Thoracic aorta (tissue), 2 donors: ENCODE measurements around the gene SCAMP3. TPM values are rescaled to one million over a fixed set of nuclear protein-coding genes. Genes with fewer than 3 reads are reported as not detected.
"Not testable (repeated sequence)": the region's sequence is repeated elsewhere in the genome, so short reads cannot be mapped to it uniquely, and the experiment has no call there.

Experiments
- ATAC-seq: fragments of 150-250 bp; one replicate; pipeline ENCODE4 v1.8.0; 2017; ENCODE audit warnings: low read depth; ENCODE audit not compliant: insufficient number of reproducible peaks, low FRiP score
- DNase-seq: peaks from one replicate; pipeline ENCODE4 v3.0.0-alpha.2; 2020; ENCODE audit warnings: low spot score
- H3K27ac ChIP-seq, 2 donors: fragments of 200-600 bp; sonication (generic); 1 replicate in 1 of 2; 2 replicates in 1 of 2; pipeline ENCODE4 v1.5.1; 2016; ENCODE audit warnings: mild to moderate bottlenecking in 2 of 2, moderate library complexity in 2 of 2
- H3K27me3 ChIP-seq: fragments of 200-600 bp; sonication (generic); replicated peaks from 2 replicates; pipeline ENCODE4 v1.6.0; 2016; ENCODE audit warnings: mild to moderate bottlenecking; ENCODE audit not compliant: insufficient read depth
- H3K36me3 ChIP-seq: fragments of 200-600 bp; sonication (generic); one replicate; pipeline ENCODE4 v1.5.1; 2016
- H3K4me1 ChIP-seq, 2 donors: fragments of 200-600 bp; sonication (generic); 1 replicate in 1 of 2; 2 replicates in 1 of 2; pipeline versions ENCODE4 v1.5.1 to v1.6.0; 2016; ENCODE audit warnings: low read depth in 2 of 2, mild to moderate bottlenecking in 1 of 2; ENCODE audit not compliant: control insufficient read depth in 1 of 2
- H3K4me3 ChIP-seq: fragments of 200-600 bp; sonication (generic); 2 replicates; pipeline ENCODE4 v1.5.1; 2016; ENCODE audit warnings: mild to moderate bottlenecking
- H3K9me3 ChIP-seq: fragments of 200-600 bp; sonication (generic); 2 replicates; pipeline ENCODE4 v1.5.1; 2016
- CTCF ChIP-seq: fragments of 200-600 bp; sonication (generic); IDR thresholded peaks from one replicate; pipeline ENCODE4 v1.5.1; 2019; ENCODE audit warnings: antibody characterized with exemption
- total RNA-seq, 2 donors: library from RNA; depleted of rRNA; stranded (reverse); fragments of >200 nt; gene quantifications; one replicate each; pipeline versions ENCODE4 v1.1.0 to v1.2.3, GENCODE V29; 2016

Gene SCAMP3
- total RNA-seq, 2 donors from 2014 or later = 32.5 to 50.2 TPM

- Histone ChIP-seq H3K27ac (peak overlapping the region; percentile 71 to 77), H3K36me3 (no peaks in the 10 kb centered on the region), H3K4me3 (peak overlapping the region; percentile 74), H3K4me1 (peaks cover 40 to 53% of the 10 kb centered on the region in 2 donors), H3K9me3 (no peaks in the 10 kb centered on the region), H3K27me3 (no peaks in the 10 kb centered on the region)
- no peak for ATAC-seq
- TF ChIP-seq CTCF = no peak
- DNase-seq = no peak
These were observed 34.1 kb downstream of the SCAMP3 start for GRCh38 chr1:155228096-155228427.

DNA sequence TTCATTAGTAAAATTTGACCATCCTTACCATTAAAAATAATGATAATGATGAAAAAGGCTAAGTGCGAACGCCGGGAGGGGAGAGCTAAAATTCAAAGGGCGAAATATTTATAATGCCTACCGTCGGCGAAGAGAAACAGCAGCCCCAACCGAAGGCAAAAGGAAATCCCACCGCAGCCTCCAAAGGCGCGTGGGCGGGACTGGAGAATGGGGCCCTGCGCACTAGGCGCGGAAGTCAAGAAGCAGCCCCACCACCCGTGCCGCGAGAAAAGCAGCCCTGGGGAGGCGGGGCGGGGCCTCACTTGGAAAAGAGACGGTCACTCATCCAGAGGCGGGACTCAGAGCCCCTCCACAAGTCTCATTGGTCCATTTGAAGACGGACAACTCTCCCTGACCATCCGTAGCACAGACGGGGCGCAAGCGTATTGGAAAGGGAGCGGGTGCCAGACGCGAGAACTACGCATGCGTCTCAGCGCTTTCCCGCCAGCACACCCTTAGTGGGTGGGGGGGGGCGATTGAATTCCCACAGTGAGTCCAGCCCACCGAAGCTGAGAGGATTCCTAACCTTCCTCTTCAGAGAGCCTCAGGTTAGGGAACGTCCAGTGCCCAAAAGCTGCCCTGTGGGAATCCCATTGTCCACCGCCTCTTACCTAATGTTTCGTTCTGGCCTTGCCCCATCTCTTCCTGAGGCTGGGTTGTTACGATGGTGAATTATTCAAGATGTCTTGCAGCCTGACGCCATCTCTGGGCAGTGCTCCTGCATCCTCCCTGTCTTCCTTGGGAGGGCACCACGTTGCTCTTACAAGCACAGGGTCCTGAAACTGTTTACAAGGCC is 34.7 kb downstream of the SCAMP3 start:
- DNase-seq (peak; percentile 92), ATAC-seq (peak; percentile 92)
- Histone ChIP-seq H3K4me3 (peak overlapping the region; percentile 74), H3K9me3 (no peaks in the 10 kb centered on the region), H3K27ac (peak overlapping the region; percentile 74 to 77), H3K27me3 (no peaks in the 10 kb centered on the region), H3K4me1 (peaks cover 36 to 50% of the 10 kb centered on the region in 2 donors), H3K36me3 (no peaks in the 10 kb centered on the region)
- TF ChIP-seq CTCF = no peak

DNA sequence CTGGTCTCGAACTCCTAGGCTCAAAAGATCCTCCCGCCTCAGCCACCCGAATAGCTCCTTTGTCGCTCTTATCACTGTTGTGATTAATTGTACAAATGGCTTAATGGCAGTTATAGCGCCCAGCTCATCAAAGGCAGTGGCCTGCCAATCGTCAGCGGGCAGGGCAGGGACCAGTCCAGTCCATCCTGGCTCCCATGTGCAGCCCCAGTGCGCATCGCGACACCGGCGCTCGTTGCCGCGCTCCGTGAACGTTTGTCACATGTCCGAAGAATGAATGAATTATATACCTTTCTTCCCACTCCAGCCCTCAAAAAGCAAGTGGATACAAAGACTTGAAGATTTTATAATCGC is 35.3 kb downstream of the SCAMP3 start:
- Histone ChIP-seq H3K4me1 (peaks cover 30 to 44% of the 10 kb centered on the region in 2 donors), H3K4me3 (peak overlapping the region; percentile 74), H3K9me3 (no peaks in the 10 kb centered on the region), H3K27ac (peak overlapping the region; percentile 74 to 77), H3K27me3 (no peaks in the 10 kb centered on the region), H3K36me3 (no peaks in the 10 kb centered on the region)
- ATAC-seq (no peak), DNase-seq (no peak)
- TF ChIP-seq CTCF = no peak

DNA sequence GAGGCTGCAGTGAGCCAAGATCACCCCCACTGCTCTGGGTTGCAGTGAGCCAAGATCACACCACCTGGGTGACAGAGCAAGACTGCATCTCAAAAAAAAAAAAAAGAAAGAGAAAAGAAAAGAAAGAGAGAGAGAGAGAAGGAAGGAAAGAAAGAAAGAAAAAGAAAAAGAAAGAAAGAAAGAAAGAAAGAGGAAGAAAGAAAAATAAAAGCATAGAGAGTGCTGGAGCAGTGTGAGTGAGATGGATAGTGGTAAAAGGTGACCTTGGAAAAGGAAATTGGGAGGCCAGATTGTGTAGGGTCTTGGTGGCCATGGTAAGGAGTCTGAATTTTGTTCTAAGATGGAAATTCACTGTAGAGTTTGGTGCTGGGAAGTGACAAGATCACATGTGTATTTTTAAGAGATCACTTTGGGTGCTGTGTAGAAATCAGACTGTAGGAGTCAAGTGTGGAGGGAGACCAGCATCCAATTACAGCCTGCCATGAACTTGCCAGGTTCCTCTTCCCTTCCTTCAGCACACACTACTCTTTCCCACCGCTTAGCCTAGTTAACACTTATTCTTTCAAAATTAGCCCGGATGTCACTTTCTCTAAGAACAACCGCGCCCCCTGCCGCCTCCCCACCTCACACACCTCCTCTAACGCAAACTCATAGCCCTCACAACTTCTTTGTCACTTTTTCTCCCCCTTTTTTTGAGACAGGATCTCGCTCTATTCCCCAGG is 35.8 kb downstream of the SCAMP3 start:
- DNase-seq (peak; percentile 55), ATAC-seq (peak; percentile 10)
- H3K9me3 ChIP-seq = no peaks in the 10 kb centered on the region
- TF ChIP-seq CTCF = peak; percentile 44
- no peaks in the 10 kb centered on the region for H3K36me3 ChIP-seq
- peak overlapping the region; percentile 74 for H3K4me3 ChIP-seq
- H3K4me1 ChIP-seq = peaks cover 26 to 38% of the 10 kb centered on the region in 2 donors
- peak overlapping the region; percentile 74 to 77 for H3K27ac ChIP-seq
- no peaks in the 10 kb centered on the region for H3K27me3 ChIP-seq

GRCh38 chr1:155225404-155225759 is 36.8 kb downstream of the SCAMP3 start:
- not testable (repeated sequence) for DNase-seq, H3K27me3 ChIP-seq, H3K36me3 ChIP-seq, H3K4me3 ChIP-seq, H3K9me3 ChIP-seq, ATAC-seq
- peaks cover 26 to 35% of the 10 kb centered on the region in 2 donors for H3K4me1 ChIP-seq
- H3K27ac ChIP-seq = peak overlapping the region; percentile 61 to 77
